HG02798 (cell line): ENCODE results near the gene CNNM4.

Experiments used
- ATAC-seq: cut with Tn5 transposase; IDR thresholded peaks from one replicate; pipeline ENCODE4 v1.9.1; 2021; ENCODE audit warnings: mild to moderate bottlenecking; ENCODE audit not compliant: unreplicated experiment, poor library complexity

CNNM4 gene

DNA sequence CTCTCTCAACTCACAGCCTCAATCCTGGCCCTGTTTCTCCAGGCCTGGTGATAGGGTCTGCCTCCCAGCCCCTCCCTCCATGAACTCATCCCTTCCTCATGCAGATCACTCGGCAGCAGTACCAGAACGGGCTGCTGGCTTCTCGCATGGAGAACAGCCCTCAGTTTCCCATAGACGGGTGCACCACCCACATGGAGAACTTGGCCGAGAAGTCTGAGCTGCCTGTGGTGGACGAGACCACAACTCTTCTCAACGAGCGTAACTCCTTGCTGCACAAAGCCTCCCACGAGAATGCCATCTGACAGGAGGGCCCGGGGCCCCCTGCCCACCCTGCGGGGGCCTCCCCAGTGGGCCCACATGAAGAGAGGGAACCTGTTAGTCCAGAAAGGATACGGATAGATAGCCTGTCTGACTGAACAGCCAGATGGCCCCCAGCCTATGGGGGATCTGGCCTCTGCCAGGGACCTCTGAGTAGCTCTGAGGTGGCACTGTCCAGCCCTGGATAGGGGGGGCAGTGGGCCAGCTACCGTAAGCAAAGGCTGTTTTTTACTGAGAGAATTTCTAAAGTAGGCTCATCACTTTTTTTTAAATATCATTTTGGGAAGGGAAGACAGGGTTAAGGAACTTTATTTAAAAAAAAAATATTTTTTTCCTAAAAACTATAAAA lies 48.6 kb downstream of the CNNM4 start:
- ATAC-seq: no peak

DNA sequence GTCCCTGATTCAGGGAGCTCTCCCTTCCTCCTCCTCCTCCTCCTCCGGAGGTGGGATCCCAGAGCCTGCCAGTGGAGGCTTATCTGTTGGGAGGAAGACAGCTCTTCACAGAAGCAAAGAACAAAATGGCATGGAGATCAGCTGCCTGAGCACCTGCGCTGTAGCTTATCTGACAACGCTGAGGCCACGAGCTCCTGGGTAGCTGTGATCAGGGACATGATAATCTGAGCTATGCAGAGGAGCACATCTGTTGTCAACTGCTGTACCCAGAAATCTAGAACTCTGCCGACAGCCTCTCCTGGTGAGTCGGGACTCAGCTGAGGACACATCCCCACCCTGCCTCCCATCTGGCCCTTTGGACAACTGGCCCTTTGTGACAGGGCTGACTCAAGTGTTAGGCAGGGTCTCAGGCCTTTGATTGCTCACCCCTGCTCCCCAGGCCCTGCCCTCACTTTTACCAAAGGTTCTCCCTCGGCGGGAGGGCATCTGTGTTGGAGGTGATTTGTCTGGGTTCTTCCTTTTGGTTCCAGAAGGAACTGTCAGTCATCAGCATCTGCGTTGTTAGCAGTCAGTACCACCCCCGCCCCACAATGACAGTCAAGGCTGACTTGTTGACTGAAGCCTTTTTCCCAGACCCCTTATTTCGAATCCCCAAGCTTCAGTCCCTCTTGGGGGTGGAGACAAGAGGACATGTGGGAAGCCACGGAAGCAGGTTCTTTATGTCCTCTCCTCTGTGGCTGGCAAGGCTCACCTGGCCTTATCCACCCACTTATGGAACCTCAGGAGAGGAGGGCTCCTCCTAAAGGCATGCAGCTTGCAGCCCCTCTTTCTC lies 49.5 kb downstream of the CNNM4 start:
- ATAC-seq: no peak

DNA sequence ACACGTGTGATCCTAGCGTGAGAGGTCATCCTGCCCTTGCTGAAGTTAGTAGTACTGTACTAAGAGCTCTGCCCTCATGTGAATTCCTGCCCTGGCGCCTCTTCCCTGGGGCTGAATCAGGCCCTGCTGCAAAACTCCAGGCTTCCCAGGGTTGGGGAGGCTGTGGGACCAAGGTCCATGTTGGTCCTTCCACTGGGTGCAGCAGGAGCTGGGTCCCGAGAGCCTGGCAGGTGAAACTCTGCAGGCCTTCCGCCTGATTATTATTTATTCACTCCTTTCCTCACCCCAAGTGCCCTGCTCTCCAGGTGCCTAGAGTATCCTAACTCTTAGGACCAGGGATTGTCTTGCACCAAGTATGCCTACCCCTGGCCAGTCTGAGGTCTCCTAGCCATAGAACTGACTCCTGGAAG lies 50.1 kb downstream of the CNNM4 start:
- ATAC-seq: no peak

DNA sequence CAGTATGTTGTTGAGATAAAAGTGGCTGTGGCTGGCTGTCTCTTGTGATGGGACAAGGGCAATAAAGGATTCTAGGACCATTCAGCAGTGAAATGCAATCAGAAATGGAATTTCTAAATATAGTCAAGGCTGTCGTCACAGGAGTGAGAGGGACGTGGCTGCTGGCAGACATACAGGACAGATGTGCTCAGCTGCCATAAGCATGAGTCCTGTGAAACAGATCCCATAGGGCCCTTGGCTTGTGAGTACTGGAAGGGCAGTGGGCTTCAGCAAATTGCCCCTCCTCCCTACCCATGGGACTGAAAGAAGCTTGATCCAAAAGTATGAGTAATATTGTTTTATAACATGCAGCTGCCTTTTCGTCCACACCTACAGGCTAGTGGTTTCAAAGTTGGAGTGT lies 51.2 kb downstream of the CNNM4 start:
- ATAC-seq: no peak

DNA sequence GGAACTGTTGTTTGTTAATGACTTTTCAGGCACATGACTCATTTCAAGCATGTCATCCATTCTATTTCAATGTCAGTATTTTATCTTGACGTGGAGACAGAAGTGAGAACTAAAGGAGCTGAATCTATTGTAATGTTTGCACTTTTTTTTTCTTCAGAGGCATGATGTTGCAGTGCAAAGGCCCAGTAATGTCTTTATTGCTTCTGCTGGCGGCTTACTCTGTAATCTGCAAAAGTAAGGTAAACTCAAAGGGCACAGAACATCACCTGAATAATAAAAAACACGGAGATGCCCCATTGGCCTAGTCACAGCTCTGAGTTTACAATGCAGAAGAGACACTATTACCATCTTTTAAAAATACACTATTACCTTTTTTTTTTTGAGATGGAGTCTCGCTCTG lies 53.0 kb downstream of the CNNM4 start:
- no peak for ATAC-seq

DNA sequence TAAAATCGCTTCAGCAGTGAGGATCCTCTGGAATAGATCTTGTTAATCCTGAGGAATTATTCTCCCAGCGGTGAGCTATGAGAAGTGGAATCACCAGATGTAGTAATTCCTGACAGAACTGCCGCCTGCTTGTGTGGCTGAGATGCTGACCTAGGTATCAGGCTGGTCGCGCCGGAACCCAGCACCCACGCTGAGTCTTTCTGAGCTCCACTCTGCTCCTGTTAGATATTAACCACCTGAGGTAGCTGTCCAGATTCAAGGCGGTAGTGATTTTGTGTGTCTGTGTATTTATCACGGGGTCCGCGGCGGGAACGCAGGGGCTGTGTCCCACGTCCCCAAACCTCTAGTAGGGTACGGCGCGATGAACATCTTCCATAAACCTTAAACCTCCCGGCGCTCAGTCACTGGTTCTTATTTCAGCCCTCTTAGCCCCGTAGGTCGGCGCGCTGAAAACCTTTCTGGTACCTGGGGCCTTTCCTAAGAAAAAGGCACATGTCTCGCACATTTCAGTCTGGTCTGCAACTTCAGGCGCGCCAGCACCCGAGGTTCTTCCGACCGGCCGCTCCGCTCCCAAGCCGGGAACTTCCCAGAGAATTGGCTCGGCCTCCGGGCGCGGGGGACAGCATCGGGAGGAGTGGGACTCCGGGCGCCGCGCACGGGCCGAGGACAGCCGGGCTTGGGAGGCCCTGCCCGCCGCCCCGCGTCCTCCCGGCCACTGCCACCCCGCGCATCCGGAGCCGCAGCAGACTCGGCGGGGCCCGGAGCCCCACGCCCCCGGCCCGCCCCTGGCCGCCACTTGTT lies 54.8 kb downstream of the CNNM4 start:
- no peak for ATAC-seq

DNA sequence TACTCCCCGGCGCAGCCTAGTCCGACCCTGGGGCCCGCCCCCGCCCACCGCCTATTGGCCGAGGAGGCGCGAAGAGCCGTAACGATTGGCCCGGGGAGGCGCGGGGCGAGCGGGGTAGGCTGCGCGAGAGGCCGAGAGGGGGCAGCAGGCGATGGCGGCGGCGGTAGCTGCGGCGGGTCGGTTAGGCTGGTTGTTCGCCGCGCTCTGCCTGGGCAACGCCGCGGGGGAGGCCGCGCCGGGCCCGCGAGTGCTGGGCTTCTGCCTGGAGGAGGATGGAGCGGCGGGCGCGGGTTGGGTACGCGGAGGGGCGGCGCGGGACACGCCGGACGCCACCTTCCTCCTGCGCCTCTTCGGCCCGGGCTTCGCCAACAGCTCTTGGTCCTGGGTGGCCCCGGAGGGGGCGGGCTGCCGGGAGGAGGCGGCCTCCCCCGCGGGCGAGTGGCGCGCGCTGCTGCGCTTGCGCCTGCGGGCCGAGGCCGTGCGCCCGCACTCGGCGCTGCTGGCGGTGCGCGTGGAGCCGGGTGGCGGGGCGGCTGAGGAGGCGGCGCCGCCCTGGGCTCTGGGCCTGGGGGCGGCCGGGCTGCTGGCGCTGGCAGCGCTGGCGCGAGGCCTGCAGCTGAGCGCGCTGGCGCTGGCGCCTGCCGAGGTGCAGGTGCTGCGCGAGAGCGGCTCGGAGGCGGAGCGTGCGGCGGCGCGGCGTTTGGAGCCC lies 55.6 kb downstream of the CNNM4 start, which contains the start of gene CNNM3:
CNNM3 (plus strand) TSS at position 142 of the 709 bp plus-strand sequence; CDS start at position 152, 10 bp downstream.
- ATAC-seq: peak; percentile 90

DNA sequence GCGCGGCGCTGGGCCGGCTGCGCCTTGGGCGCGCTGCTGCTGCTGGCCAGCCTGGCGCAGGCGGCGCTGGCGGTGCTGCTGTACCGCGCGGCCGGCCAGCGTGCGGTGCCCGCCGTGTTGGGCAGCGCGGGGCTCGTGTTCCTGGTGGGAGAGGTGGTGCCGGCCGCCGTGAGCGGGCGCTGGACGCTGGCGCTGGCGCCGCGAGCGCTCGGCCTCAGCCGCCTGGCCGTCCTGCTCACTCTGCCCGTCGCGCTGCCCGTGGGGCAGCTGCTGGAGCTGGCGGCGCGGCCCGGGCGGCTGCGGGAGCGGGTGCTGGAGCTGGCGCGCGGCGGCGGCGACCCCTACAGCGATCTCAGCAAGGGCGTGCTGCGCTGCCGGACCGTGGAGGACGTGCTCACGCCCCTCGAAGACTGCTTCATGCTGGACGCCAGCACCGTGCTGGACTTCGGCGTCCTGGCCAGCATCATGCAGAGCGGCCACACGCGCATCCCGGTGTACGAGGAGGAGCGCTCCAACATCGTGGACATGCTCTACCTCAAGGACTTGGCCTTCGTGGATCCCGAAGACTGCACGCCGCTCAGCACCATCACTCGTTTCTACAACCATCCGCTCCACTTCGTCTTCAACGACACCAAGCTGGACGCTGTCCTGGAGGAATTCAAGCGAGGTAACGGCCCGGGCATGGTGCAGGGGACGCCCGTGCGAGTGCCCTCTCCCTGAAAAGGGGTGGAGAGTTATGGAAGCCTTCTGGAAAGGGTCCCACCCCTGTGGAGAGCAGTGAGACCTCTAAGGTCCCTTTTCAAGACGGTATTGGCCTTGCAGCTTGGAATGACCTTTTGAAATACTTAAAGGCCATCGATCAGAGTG lies 56.4 kb downstream of the CNNM4 start:
- no peak for ATAC-seq

DNA sequence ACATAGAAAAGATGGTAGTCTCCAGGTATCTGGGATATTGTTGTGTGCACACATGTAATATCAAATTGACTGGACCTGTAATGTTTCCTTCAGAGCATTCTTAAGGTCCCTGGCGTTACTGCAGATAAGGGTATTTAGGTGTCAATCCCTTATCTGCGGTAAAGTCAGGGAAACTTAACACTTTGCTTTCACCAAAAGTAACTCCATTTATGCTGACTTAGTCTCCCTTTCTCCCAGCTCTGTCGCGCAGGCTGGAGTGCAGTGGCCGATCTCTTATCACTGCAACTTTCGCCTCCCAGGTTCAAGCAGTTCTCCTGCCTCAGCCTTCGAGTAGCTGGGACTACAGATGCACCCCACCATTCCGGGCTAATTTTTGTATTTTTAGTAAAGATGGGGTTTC lies 57.2 kb downstream of the CNNM4 start:
- no peak for ATAC-seq

DNA sequence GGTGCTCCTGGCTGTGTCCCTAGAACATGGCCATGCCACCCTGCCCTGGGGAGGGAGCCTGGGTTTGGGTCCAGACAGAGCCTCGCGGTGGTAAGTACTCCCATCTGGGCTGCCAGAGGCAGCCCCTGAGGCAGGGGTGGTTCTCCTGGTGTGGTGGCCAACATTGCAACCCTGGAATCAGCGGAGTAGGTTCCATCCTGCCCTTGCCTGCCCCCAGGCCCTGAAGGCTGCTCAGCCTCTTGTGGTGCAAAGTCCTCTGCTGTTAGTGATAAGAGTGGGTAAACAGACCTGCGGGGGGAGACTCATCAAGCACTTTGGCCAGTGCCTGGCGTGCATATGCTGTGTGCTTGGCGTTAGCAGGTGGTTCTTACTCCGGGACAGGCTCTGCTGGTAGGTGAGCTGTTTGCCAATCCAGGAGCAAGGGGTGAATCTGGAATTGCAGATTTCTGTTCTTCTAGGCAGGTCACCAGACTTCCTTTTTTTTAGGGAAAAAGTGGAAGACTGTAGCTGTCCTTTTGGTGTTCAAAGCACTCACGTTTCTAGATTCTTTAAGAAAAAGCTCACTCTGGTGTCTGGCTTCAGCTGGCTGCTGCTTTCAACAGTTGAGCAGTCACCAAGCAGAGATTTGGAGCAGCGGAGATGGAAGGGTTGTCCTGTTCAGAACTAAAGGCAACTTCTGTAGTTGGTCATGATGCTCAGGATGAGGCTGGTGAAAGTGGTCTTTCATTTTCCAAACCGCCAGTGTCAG lies 58.6 kb downstream of the CNNM4 start:
- ATAC-seq: no peak

DNA sequence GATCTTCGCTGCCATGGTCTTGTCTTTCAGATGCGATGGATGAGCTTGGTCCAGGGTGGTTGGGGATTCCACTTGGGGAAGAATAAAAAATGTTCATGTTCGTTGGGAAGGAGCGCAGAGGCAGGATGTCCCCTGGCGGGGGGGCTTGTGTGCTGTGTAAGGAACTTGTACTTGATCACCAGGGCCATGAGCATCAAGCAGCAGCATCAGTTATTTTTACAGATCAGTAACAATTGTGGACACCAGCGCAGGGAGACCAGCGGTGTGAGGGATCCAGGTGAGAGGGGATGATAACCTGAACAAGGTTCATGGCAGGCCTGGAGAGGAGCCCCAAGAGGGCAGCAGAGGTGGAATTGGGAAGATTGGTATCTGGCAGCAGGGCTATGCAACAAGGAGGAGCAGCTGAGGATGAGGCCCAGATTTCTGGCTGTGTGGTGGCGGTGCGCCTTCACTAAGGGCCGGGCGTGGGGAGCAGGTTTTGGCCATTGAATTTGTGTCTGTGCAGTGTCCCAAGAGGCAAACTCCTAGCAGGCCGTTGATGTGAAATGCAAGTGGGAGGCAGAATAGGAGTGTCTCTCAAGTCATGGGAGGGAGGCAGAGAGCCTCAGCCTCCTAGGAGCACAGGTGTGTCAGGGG lies 59.3 kb downstream of the CNNM4 start:
- ATAC-seq: no peak

DNA sequence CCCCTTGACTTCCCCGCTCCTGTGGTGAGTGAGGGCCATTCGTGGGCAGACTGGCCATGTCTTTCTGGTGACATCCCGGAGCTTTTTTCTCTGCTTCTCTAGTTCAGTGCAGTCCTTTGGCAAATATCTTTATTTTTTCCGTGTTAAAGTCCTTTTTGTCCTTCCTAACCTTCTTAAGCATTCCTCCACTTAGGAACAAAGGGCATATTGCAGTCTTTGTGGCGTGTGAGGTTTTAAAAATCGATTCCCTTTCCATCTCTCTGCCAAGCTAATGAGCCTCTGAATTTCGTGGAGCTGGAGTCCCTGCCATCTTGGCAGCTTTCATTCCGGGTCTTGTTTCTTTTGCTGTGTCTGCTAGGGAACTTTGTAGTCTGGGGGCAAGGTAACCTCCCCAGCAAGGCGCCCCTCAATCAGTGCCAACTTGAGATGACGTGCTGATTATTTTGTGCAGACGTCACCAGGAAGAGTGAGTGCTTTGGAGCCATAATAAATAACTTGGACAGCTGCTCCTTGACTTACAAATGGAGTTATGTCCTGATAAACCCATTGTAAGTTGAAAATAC lies 60.5 kb downstream of the CNNM4 start:
- ATAC-seq: no peak

DNA sequence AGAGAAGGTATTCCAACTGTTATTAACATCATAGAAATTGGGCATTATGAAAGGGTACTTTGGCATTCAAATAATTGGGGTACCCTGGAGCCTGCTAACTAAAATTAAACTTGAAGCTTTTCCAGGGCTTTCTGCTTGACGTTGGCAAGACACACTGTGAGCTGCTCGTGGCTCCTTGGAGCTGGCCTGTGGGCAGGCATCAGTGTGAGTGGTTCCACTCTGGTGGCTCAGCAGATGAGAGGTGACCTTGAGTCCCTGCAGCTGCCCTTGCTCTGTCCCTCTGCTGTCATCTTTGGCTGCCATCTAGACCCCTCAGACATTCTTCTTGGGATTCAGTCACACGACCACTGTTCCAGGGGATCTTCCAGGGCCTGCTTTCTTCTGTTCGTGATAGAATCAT lies 62.1 kb downstream of the CNNM4 start:
- ATAC-seq: no peak

DNA sequence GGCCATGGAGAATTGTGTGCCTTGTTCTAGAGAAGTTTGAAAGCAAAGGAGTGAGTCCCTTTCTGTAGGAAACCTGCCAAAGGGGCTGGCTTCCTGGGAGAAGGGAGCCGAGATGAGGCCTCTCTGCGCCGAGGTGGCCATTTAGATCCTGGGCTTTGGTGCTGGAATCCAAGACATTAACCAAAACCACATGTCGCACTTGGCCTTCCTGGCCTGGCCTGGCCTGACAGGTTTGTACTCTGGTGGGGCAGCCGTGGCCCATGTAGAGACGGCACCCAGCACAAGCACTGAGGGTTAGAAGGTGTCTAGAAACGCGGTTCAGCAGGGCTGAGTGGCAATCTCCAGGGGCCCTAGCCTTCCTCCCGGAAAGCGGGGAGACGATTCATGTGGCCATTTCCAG lies 62.5 kb downstream of the CNNM4 start:
- ATAC-seq: no peak

DNA sequence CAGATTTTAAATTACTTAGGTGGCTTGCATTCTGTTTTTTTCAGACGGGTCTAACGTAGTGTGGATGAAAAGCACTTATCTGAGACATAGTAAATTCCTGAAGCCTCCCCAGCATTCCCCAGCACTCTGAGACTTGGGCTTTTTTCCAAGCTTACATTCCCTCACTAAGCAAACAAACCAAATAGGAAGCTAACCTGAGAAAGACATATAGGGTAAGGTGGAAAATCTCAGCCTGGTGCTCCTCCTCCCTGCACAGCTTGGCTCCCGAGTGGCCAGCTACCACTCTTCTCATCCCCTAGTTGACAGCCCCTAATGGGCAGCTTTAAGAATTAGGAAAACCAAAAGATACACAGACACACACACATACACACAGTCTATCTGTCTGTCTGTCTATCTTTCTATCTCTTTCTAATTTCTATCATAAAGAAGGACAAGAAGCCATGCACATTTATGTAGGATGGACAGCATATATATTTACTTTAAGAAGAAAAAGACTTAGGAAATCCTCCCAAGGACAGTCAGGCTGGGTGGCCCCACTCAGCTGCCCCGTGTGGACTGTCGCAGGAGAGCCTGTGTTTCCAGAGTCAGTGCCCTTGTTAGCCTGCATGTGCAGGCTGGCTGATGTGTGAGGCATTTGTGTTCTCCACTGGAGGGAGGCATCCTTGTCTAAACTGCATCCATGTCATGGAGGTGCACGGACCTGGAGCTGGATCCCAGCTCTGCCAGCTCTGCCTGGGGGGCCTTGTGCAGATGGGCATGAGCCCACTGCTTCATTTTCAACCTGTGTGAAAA lies 63.6 kb downstream of the CNNM4 start:
- no peak for ATAC-seq

DNA sequence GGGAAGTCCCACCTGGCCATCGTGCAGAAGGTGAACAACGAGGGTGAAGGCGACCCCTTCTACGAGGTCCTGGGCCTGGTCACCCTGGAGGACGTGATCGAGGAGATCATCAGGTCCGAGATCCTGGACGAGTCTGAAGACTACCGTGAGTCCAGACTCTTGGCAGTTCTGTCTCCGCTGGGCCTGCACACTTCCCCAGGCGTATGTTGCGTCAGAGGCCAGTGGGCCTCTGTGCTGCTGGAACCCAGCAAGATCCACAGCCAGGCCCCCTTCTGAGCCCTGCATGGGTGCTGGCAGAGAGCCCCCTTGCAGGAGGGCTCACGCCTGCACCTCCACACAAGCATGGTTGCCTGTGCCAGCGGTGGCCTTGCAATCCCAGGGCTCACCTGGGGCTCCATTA lies 64.4 kb downstream of the CNNM4 start:
- ATAC-seq: no peak

DNA sequence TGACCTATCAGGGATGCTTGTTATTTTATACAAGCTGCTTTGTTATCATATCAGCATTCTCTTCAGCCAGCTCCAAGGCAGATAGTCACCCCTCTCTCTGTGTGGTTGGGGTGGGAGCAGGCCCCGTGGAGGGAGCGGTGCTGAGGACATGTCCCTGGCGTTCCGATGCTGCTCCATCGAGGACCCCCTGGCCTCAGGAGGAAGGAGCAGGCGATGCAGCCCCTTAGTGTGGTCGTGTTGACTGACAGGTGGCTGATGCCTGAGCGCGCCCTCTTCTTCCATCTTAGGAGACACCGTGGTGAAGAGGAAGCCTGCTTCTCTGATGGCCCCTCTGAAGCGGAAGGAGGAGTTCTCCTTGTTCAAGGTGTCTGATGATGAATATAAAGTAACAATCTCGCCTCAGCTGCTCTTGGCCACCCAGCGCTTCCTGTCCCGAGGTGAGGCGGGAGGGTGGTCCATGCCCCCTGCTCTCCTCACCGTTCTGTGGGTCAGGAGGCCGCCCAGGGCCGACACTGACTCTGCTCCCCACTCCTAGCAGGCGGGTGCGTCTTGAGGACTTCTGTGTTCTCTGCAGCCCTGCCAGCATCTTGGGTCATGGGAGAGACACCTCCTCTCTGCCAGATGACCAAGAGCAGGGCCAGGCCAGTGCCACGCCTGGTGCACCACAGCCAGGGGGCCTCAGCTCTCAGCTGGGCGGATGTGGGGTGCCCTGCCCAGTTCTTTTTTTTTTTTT lies 66.0 kb downstream of the CNNM4 start:
- ATAC-seq: no peak
